Right renal cortex interstitium (tissue), 3 donors: Measurements from ENCODE around the gene UTP4. TPM values are rescaled to one million over a fixed set of nuclear protein-coding genes. Genes with fewer than 3 reads are reported as not detected.
A peak's percentile ranks its signal among the peaks of the same experiment; 100 is the strongest.
"Not testable (repeated sequence)": the region's sequence is repeated elsewhere in the genome, so short reads cannot be mapped to it uniquely, and the experiment has no call there.

Experiments used
- DNase-seq, 3 donors: peaks; one replicate each; pipeline ENCODE4 v3.0.0-alpha.2; 2013; ENCODE audit warnings: low read depth in 3 of 3, low spot score in 2 of 3
- polyA plus RNA-seq, 3 donors: library from polyadenylated mRNA; unstranded; fragments of 120-200 nt; gene quantifications; one replicate each; pipeline ENCODE4 v1.2.1, GENCODE V29; 2013; ENCODE audit not compliant: insufficient read length in 3 of 3

The UTP4 gene
- polyA plus RNA-seq, 3 donors: 63.8 to 67.2 (median 64.2) TPM

GRCh38 chr16:69127966-69128510 is 4.4 kb upstream of the UTP4 start:
- no peak for DNase-seq

GRCh38 chr16:69130461-69130860 is 2.0 kb upstream of the UTP4 start:
- no peak for DNase-seq

- no peak for DNase-seq
These were observed 1.1 kb upstream of the UTP4 start for GRCh38 chr16:69131167-69131838.

- DNase-seq: peak in 2 of 3 donors; percentile 63 to 71
These were observed 518 bp upstream of the UTP4 start for GRCh38 chr16:69131839-69132423.

GRCh38 chr16:69133373-69133954 is 1.0 kb downstream of the UTP4 start:
- DNase-seq: no peak

GRCh38 chr16:69138608-69139007 is 6.2 kb downstream of the UTP4 start:
- DNase-seq: no peak

GRCh38 chr16:69139464-69139863 is 7.0 kb downstream of the UTP4 start:
- DNase-seq: not testable (repeated sequence)

GRCh38 chr16:69141014-69141413 is 8.6 kb downstream of the UTP4 start:
- DNase-seq: no peak

- no peak for DNase-seq
These were observed 9.5 kb downstream of the UTP4 start for GRCh38 chr16:69141936-69142335.

GRCh38 chr16:69143116-69143515 is 10.7 kb downstream of the UTP4 start:
- no peak for DNase-seq

GRCh38 chr16:69145658-69146057 is 13.2 kb downstream of the UTP4 start:
- no peak for DNase-seq

- DNase-seq: not testable (repeated sequence)
These were observed 17.2 kb downstream of the UTP4 start for GRCh38 chr16:69149621-69150020.

- DNase-seq: peak in 1 of 3 donors; percentile 74
These were observed 17.9 kb downstream of the UTP4 start for GRCh38 chr16:69150146-69150865.

GRCh38 chr16:69157196-69157595 is 24.7 kb downstream of the UTP4 start:
- no peak for DNase-seq

- no peak for DNase-seq
These were observed 27.7 kb downstream of the UTP4 start for GRCh38 chr16:69160192-69160591.

GRCh38 chr16:69165584-69165983 is 33.1 kb downstream of the UTP4 start:
- no peak for DNase-seq

GRCh38 chr16:69166221-69166833 is 33.9 kb downstream of the UTP4 start:
- DNase-seq: no peak

- DNase-seq: no peak
These were observed 34.8 kb downstream of the UTP4 start for GRCh38 chr16:69166946-69167930.

- DNase-seq: no peak
These were observed 36.6 kb downstream of the UTP4 start for GRCh38 chr16:69169051-69169450.
